ENCODE results near the gene KIF25.

DNA sequence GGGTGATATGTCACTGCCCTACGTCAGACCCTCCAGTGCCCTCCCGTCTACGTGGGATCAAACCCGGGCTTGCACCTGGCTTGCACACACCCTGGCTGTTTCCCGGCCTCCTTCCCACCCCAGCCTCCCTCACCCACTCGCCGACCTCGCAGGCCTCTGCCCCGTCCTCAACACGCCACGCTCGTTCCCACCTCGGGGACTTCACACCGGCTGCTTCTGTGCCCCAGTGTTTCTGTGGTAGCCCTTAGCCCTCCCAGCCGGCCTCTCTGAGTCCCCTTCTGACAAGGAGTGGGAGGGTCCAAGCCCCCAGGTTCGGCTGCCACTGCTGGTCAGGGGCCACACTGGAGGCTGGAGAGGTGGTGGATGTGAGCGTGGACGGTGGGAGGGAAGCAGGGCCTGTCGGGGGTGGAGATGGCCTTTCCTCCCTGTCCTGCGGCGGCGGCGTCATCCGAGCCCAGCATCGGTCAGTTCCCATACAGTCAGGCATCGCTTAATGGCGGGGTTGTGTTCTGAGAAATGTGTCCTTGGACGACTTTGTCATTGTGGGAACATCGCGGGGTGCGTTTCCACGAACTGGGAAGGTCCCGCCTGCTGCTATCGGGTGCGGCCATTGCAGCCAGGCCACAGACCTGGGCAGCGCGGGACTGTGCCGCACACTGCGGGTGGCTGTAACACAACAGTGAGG lies 11.4 kb upstream of the KIF25 start:
- TF ChIP-seq MAFK (IDR thresholded peaks at IDR 0.05; ENCODE audit: partially characterized antibody) (no peak), PHF8 (IDR thresholded peaks at IDR 0.05; ENCODE audit: borderline replicate concordance, low read depth) (no peak), EHMT2 (IDR thresholded peaks at IDR 0.05; ENCODE audit: low read depth) (no peak)
- TF ChIP-seq, protein P1, sequence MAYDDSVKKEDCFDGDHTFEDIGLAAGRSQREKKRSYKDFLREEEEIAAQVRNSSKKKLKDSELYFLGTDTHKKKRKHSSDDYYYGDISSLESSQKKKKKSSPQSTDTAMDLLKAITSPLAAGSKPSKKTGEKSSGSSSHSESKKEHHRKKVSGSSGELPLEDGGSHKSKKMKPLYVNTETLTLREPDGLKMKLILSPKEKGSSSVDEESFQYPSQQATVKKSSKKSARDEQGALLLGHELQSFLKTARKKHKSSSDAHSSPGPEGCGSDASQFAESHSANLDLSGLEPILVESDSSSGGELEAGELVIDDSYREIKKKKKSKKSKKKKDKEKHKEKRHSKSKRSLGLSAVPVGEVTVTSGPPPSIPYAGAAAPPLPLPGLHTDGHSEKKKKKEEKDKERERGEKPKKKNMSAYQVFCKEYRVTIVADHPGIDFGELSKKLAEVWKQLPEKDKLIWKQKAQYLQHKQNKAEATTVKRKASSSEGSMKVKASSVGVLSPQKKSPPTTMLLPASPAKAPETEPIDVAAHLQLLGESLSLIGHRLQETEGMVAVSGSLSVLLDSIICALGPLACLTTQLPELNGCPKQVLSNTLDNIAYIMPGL (CRISPR knock-in tag; IDR thresholded peaks at IDR 0.05; ENCODE audit: borderline replicate concordance): no peak
- TF ChIP-seq, protein P2, sequence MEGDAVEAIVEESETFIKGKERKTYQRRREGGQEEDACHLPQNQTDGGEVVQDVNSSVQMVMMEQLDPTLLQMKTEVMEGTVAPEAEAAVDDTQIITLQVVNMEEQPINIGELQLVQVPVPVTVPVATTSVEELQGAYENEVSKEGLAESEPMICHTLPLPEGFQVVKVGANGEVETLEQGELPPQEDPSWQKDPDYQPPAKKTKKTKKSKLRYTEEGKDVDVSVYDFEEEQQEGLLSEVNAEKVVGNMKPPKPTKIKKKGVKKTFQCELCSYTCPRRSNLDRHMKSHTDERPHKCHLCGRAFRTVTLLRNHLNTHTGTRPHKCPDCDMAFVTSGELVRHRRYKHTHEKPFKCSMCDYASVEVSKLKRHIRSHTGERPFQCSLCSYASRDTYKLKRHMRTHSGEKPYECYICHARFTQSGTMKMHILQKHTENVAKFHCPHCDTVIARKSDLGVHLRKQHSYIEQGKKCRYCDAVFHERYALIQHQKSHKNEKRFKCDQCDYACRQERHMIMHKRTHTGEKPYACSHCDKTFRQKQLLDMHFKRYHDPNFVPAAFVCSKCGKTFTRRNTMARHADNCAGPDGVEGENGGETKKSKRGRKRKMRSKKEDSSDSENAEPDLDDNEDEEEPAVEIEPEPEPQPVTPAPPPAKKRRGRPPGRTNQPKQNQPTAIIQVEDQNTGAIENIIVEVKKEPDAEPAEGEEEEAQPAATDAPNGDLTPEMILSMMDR (IDR thresholded peaks at IDR 0.05): no peak
- TF ChIP-seq, protein P3, sequence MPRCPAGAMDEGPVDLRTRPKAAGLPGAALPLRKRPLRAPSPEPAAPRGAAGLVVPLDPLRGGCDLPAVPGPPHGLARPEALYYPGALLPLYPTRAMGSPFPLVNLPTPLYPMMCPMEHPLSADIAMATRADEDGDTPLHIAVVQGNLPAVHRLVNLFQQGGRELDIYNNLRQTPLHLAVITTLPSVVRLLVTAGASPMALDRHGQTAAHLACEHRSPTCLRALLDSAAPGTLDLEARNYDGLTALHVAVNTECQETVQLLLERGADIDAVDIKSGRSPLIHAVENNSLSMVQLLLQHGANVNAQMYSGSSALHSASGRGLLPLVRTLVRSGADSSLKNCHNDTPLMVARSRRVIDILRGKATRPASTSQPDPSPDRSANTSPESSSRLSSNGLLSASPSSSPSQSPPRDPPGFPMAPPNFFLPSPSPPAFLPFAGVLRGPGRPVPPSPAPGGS (IDR thresholded peaks at IDR 0.05): no peak

All from A549 (cell line).